Hepatocyte (in vitro differentiated cells): ENCODE data around the gene TOGARAM2. TPM values are rescaled to one million over a fixed set of nuclear protein-coding genes. Genes with fewer than 3 reads are reported as not detected.

Experiments
- DNase-seq: peaks from one replicate; pipeline ENCODE4 v3.0.0-alpha.2; 2016; ENCODE audit warnings: low spot score
- H2AFZ ChIP-seq: fragments of 200-600 bp; sonication (generic); 2 replicates; pipeline ENCODE4 v1.6.0; 2016; ENCODE audit warnings: antibody characterized with exemption, mild to moderate bottlenecking
- H3K27ac ChIP-seq: fragments of 200-600 bp; sonication (generic); 2 replicates; pipeline ENCODE4 v1.5.1; 2016; ENCODE audit warnings: mild to moderate bottlenecking
- H3K27me3 ChIP-seq: fragments of 200-600 bp; sonication (generic); 2 replicates; pipeline ENCODE4 v1.6.1; 2016
- H3K36me3 ChIP-seq: fragments of 200-600 bp; sonication (generic); replicated peaks from 2 replicates; pipeline ENCODE4 v1.5.1; 2016; ENCODE audit warnings: low read depth; ENCODE audit not compliant: insufficient read depth
- H3K4me1 ChIP-seq: fragments of 200-600 bp; sonication (generic); 2 replicates; pipeline ENCODE4 v1.5.1; 2016; ENCODE audit warnings: mild to moderate bottlenecking, moderate library complexity; ENCODE audit not compliant: insufficient read depth
- H3K4me2 ChIP-seq: fragments of 200-600 bp; sonication (generic); 2 replicates; pipeline ENCODE4 v1.6.0; 2016
- H3K4me3 ChIP-seq: fragments of 200-600 bp; sonication (generic); 2 replicates; pipeline ENCODE4 v1.5.1; 2016; ENCODE audit warnings: mild to moderate bottlenecking
- H3K79me2 ChIP-seq: fragments of 200-600 bp; sonication (generic); 2 replicates; pipeline ENCODE4 v1.6.0; 2017; ENCODE audit warnings: mild to moderate bottlenecking
- H3K9me2 ChIP-seq: fragments of 200-600 bp; sonication (generic); replicated peaks from 2 replicates; pipeline ENCODE4 v1.6.0; 2017; ENCODE audit warnings: mild to moderate bottlenecking; ENCODE audit not compliant: insufficient read depth
- H3K9me3 ChIP-seq: fragments of 200-600 bp; sonication (generic); 2 replicates; pipeline ENCODE4 v1.5.1; 2016; ENCODE audit warnings: low read depth, mild to moderate bottlenecking
- H4K20me1 ChIP-seq: fragments of 200-600 bp; sonication (generic); 2 replicates; pipeline ENCODE4 v1.6.0; 2016; ENCODE audit warnings: mild to moderate bottlenecking; ENCODE audit not compliant: insufficient read depth, poor library complexity, severe bottlenecking
- CTCF ChIP-seq: fragments of 200-600 bp; sonication (generic); IDR thresholded peaks from 2 replicates; pipeline ENCODE4 v1.5.1; 2016; ENCODE audit warnings: antibody characterized with exemption, mild to moderate bottlenecking; ENCODE audit not compliant: poor library complexity
- EZH2 ChIP-seq: fragments of 200-600 bp; sonication (generic); IDR thresholded peaks from 2 replicates; pipeline ENCODE4 v1.6.1; 2016; ENCODE audit warnings: antibody characterized with exemption, mild to moderate bottlenecking, borderline replicate concordance
- EZH2phosphoT487 ChIP-seq: fragments of 200-600 bp; sonication (generic); IDR thresholded peaks from one replicate; pipeline ENCODE4 v1.6.1; 2018; ENCODE audit warnings: antibody characterized with exemption, mild to moderate bottlenecking, low read depth, moderate library complexity; ENCODE audit not compliant: unreplicated experiment, severe bottlenecking
- WGBS: methylation state at CpG from one replicate; pipeline ENCODE4 v1.1.6; 2016; ENCODE audit warnings: low lambda C conversion rate; ENCODE audit errors: missing lambda C conversion rate; 5-methylcytosine and 5-hydroxymethylcytosine counted together
- polyA plus RNA-seq: library from polyadenylated mRNA; unstranded; fragments of >200 nt; fragmentation: Nextera tagmentation; extraction: Ambion mirVana; gene quantifications from 2 replicates; pipeline ENCODE4 v1.2.1, GENCODE V29; 2016
- total RNA-seq: library from RNA; depleted of rRNA; stranded (reverse); fragments of >200 nt; gene quantifications from 2 replicates; pipeline ENCODE4 v1.2.3, GENCODE V29; 2014

The TOGARAM2 gene
- total and polyA plus RNA-seq, 2 experiments from 2014 or later: 0.47 to 1.3 TPM

GRCh38 chr2:28948160-28948559 is 32.9 kb upstream of the TOGARAM2 start:
- Histone ChIP-seq H3K4me1 (peaks cover 9% of the 10 kb centered on the region), H3K36me3 (no peaks in the 10 kb centered on the region), H3K27ac (no peak overlapping the region), H3K27me3 (no peaks in the 10 kb centered on the region), H3K9me2 (no peaks in the 10 kb centered on the region), H2AFZ (no peak overlapping the region), H3K79me2 (no peaks in the 10 kb centered on the region), H3K9me3 (no peaks in the 10 kb centered on the region), H4K20me1 (no peaks in the 10 kb centered on the region), H3K4me3 (no peak overlapping the region), H3K4me2 (no peak overlapping the region)
- DNase-seq: no peak
- WGBS: 98% methylated on average over 2 of the region's 2 CpGs
- TF ChIP-seq EZH2 (no peak), CTCF (no peak), EZH2phosphoT487 (no peak)

GRCh38 chr2:28949190-28949589 is 31.9 kb upstream of the TOGARAM2 start:
- no peaks in the 10 kb centered on the region for H3K9me2 ChIP-seq
- no peaks in the 10 kb centered on the region for H3K27me3 ChIP-seq
- no peaks in the 10 kb centered on the region for H3K36me3 ChIP-seq
- no peak overlapping the region for H3K4me3 ChIP-seq
- no peaks in the 10 kb centered on the region for H3K9me3 ChIP-seq
- H3K79me2 ChIP-seq: no peaks in the 10 kb centered on the region
- no peak overlapping the region for H2AFZ ChIP-seq
- H3K4me2 ChIP-seq: no peak overlapping the region
- H3K4me1 ChIP-seq: peaks cover 9% of the 10 kb centered on the region
- DNase-seq: no peak
- WGBS: 97% methylated on average over 1 of the region's 1 CpG
- no peaks in the 10 kb centered on the region for H4K20me1 ChIP-seq
- TF ChIP-seq CTCF: no peak
- no peak for TF ChIP-seq EZH2
- no peak for TF ChIP-seq EZH2phosphoT487
- H3K27ac ChIP-seq: no peak overlapping the region

GRCh38 chr2:28949617-28950305 is 31.3 kb upstream of the TOGARAM2 start:
- no peak overlapping the region for H2AFZ ChIP-seq
- no peak for DNase-seq
- no peaks in the 10 kb centered on the region for H3K9me3 ChIP-seq
- H3K9me2 ChIP-seq: no peaks in the 10 kb centered on the region
- no peak overlapping the region for H3K4me2 ChIP-seq
- no peak overlapping the region for H3K27ac ChIP-seq
- H3K27me3 ChIP-seq: no peaks in the 10 kb centered on the region
- peaks cover 9% of the 10 kb centered on the region for H3K4me1 ChIP-seq
- 89% methylated on average over 11 of the region's 11 CpGs for WGBS
- H3K79me2 ChIP-seq: no peaks in the 10 kb centered on the region
- TF ChIP-seq CTCF (no peak), EZH2phosphoT487 (no peak), EZH2 (no peak)
- H3K36me3 ChIP-seq: no peaks in the 10 kb centered on the region
- no peaks in the 10 kb centered on the region for H4K20me1 ChIP-seq
- no peak overlapping the region for H3K4me3 ChIP-seq
